PC-3 (cell line): Measurements from ENCODE around the gene SPATA31D4. TPM values are rescaled to one million over a fixed set of nuclear protein-coding genes. Genes with fewer than 3 reads are reported as not detected.

ENCODE experiments used
- ATAC-seq: fragments of 200-7000 bp; cut with Tn5 transposase; 2 replicates; pipeline ENCODE4 v1.9.1; 2020; ENCODE audit warnings: mild to moderate bottlenecking, moderate library complexity
- BruUV-seq: library from RNA; stranded (reverse); fragments of 400-500 nt; replicated peaks from 2 replicates; lab custom pipeline; 2021; lab: Mats Ljungman, UMichigan
- CTCF ChIA-PET: fragments of 300-600 bp; sonication (Branson Sonifier 250); formaldehyde crosslinking; loops from one replicate; lab custom pipeline; 2022; ENCODE audit warnings: antibody characterized with exemption; lab: Charles Lee
- POLR2A ChIA-PET: fragments of 300-600 bp; sonication (Branson Sonifier 250); formaldehyde crosslinking; loops from one replicate; lab custom pipeline; 2022; ENCODE audit warnings: antibody characterized with exemption; ENCODE audit not compliant: unreplicated experiment; lab: Charles Lee
- DNase-seq: peaks from one replicate; pipeline ENCODE4 v3.0.0-alpha.2; 2015
- H2AFZ ChIP-seq: fragments of 300-600 bp; sonication (generic); 2 replicates; pipeline ENCODE4 v1.6.0; 2016; ENCODE audit warnings: antibody characterized with exemption, low read length
- H3F3A ChIP-seq: fragments of 300-600 bp; sonication (generic); one replicate; pipeline ENCODE4 v1.6.0; 2017; ENCODE audit warnings: antibody characterized with exemption, low read length, control low read depth, mild to moderate bottlenecking; ENCODE audit not compliant: unreplicated experiment
- H3K27ac ChIP-seq: fragments of 300-600 bp; sonication (generic); 2 replicates; pipeline ENCODE4 v1.5.1; 2016; ENCODE audit warnings: mild to moderate bottlenecking, low read length
- H3K27me3 ChIP-seq: fragments of 300-600 bp; sonication (generic); 2 replicates; pipeline ENCODE4 v1.6.1; 2016; ENCODE audit warnings: low read length, mixed read lengths
- H3K36me3 ChIP-seq: fragments of 300-600 bp; sonication (generic); 2 replicates; pipeline ENCODE4 v1.6.1; 2016; ENCODE audit warnings: low read depth, mixed run types, low read length, mixed read lengths
- H3K4me1 ChIP-seq: fragments of 300-600 bp; sonication (generic); 2 replicates; pipeline ENCODE4 v1.5.1; 2016; ENCODE audit warnings: low read length; ENCODE audit not compliant: insufficient read depth
- H3K4me2 ChIP-seq: fragments of 300-600 bp; sonication (generic); 2 replicates; pipeline ENCODE4 v1.6.0; 2016; ENCODE audit warnings: low read length
- H3K4me3 ChIP-seq: fragments of 300-600 bp; sonication (generic); 2 replicates; pipeline ENCODE4 v1.5.1; 2016; ENCODE audit warnings: mild to moderate bottlenecking, low read length, mixed read lengths
- H3K79me2 ChIP-seq: fragments of 300-600 bp; sonication (generic); 2 replicates; pipeline ENCODE4 v1.6.1; 2017; ENCODE audit warnings: low read length, mixed read lengths
- H3K9ac ChIP-seq: fragments of 300-600 bp; sonication (generic); 2 replicates; pipeline ENCODE4 v1.6.0; 2016; ENCODE audit warnings: mild to moderate bottlenecking, low read length
- H3K9me2 ChIP-seq: fragments of 300-600 bp; sonication (generic); replicated peaks from 2 replicates; pipeline ENCODE4 v1.6.1; 2016; ENCODE audit warnings: mixed run types, low read length, mixed read lengths
- H3K9me3 ChIP-seq: fragments of 300-600 bp; sonication (generic); 2 replicates; pipeline ENCODE4 v1.6.1; 2016; ENCODE audit warnings: low read length, mixed read lengths
- H4K20me1 ChIP-seq: fragments of 300-600 bp; sonication (generic); 2 replicates; pipeline ENCODE4 v1.6.1; 2016; ENCODE audit warnings: low read length, mixed read lengths
- CTCF ChIP-seq: fragments of 300-600 bp; sonication (generic); conservative IDR thresholded peaks from 2 replicates; pipeline ENCODE4 v1.5.1; 2017; ENCODE audit warnings: antibody characterized with exemption, low read depth, mild to moderate bottlenecking, low read length
- EZH2 ChIP-seq: fragments of 300-600 bp; sonication (generic); IDR thresholded peaks from one replicate; pipeline ENCODE4 v1.6.1; 2017; ENCODE audit warnings: antibody characterized with exemption, mild to moderate bottlenecking, low read length; ENCODE audit not compliant: unreplicated experiment
- EZH2phosphoT487 ChIP-seq: fragments of 300-600 bp; sonication (generic); IDR thresholded peaks from 2 replicates; pipeline ENCODE4 v1.6.1; 2018; ENCODE audit warnings: mild to moderate bottlenecking, antibody characterized with exemption, low read length, borderline replicate concordance
- intact Hi-C: fragments of 100-400 bp; cut with micrococcal nuclease; formaldehyde crosslinking; loops from 2 replicates; pipeline ENCODE4 v1.9.0; 2023
- total RNA-seq: library from RNA; depleted of rRNA; stranded (reverse); fragments of >200 nt; gene quantifications from 2 replicates; pipeline ENCODE4 v1.2.3, GENCODE V29; 2014

The SPATA31D4 gene
- total RNA-seq, 1 experiment from 2014 or later = not detected

- DNase-seq (no peak), ATAC-seq (no peak)
- Histone ChIP-seq H3K79me2 (no peaks in the 10 kb centered on the region), H3K9me3 (no peaks in the 10 kb centered on the region), H3F3A (no peaks in the 10 kb centered on the region), H3K36me3 (no peaks in the 10 kb centered on the region), H2AFZ (no peak overlapping the region), H3K4me2 (no peak overlapping the region), H3K9ac (no peak overlapping the region), H4K20me1 (no peaks in the 10 kb centered on the region), H3K9me2 (no peaks in the 10 kb centered on the region), H3K4me1 (no peaks in the 10 kb centered on the region), H3K27me3 (no peaks in the 10 kb centered on the region), H3K27ac (no peak overlapping the region), H3K4me3 (no peak overlapping the region)
- no TSS peak for BruUV-seq
- TF ChIP-seq EZH2 = no peak
- intact Hi-C loops = no loop called here
- CTCF ChIA-PET = no interaction called here
- POLR2A ChIA-PET = no interaction called here
Observed at GRCh38 chr9:81885602-81886001, 42.6 kb upstream of the SPATA31D4 start.

- no peak overlapping the region for H2AFZ ChIP-seq
- H3K4me3 ChIP-seq = no peak overlapping the region
- no peaks in the 10 kb centered on the region for H3F3A ChIP-seq
- no peak overlapping the region for H3K9ac ChIP-seq
- no peaks in the 10 kb centered on the region for H4K20me1 ChIP-seq
- no peaks in the 10 kb centered on the region for H3K9me3 ChIP-seq
- no peak overlapping the region for H3K4me2 ChIP-seq
- no peaks in the 10 kb centered on the region for H3K79me2 ChIP-seq
- no peaks in the 10 kb centered on the region for H3K27me3 ChIP-seq
- ATAC-seq = no peak
- POLR2A ChIA-PET = no interaction called here
- intact Hi-C loops = no loop called here
- H3K4me1 ChIP-seq = no peaks in the 10 kb centered on the region
- no peaks in the 10 kb centered on the region for H3K36me3 ChIP-seq
- no peak for DNase-seq
- no peak overlapping the region for H3K27ac ChIP-seq
- no TSS peak for BruUV-seq
- TF ChIP-seq EZH2phosphoT487 (no peak), CTCF (no peak), EZH2 (no peak)
- CTCF ChIA-PET = no interaction called here
- no peaks in the 10 kb centered on the region for H3K9me2 ChIP-seq
Observed at GRCh38 chr9:81886665-81887064, 41.6 kb upstream of the SPATA31D4 start.

- no peaks in the 10 kb centered on the region for H3K79me2 ChIP-seq
- TF ChIP-seq EZH2phosphoT487 (no peak), EZH2 (no peak)
- no peaks in the 10 kb centered on the region for H3K27me3 ChIP-seq
- H3K4me1 ChIP-seq = peaks cover 9% of the 10 kb centered on the region
- no peak overlapping the region for H2AFZ ChIP-seq
- no peaks in the 10 kb centered on the region for H3K36me3 ChIP-seq
- no TSS peak for BruUV-seq
- no peaks in the 10 kb centered on the region for H3K9me2 ChIP-seq
- DNase-seq = no peak
- intact Hi-C loops = no loop called here
- no peaks in the 10 kb centered on the region for H3K9me3 ChIP-seq
- no peak overlapping the region for H3K27ac ChIP-seq
- H3F3A ChIP-seq = no peaks in the 10 kb centered on the region
- no peaks in the 10 kb centered on the region for H4K20me1 ChIP-seq
- CTCF ChIA-PET = no interaction called here
- H3K4me2 ChIP-seq = no peak overlapping the region
- no peak for ATAC-seq
- no peak overlapping the region for H3K4me3 ChIP-seq
- H3K9ac ChIP-seq = no peak overlapping the region
- POLR2A ChIA-PET = no interaction called here
Observed at GRCh38 chr9:81890104-81890503, 38.1 kb upstream of the SPATA31D4 start.

GRCh38 chr9:81892440-81892839, 35.8 kb upstream of the SPATA31D4 start:
- POLR2A ChIA-PET = no interaction called here

More at GRCh38 chr9:81892440-81892839, 35.8 kb upstream of the SPATA31D4 start:
- CTCF ChIA-PET = no interaction called here
- TF ChIP-seq CTCF (no peak), EZH2 (no peak), EZH2phosphoT487 (no peak)
- H3K27me3 ChIP-seq = no peaks in the 10 kb centered on the region
- no peaks in the 10 kb centered on the region for H4K20me1 ChIP-seq
- peak overlapping the region; percentile 9; the same call in 1 of the 2 replicates for H3K4me2 ChIP-seq
- no peaks in the 10 kb centered on the region for H3K9me2 ChIP-seq
- peaks cover 9% of the 10 kb centered on the region for H3K4me1 ChIP-seq
- no peak overlapping the region for H3K4me3 ChIP-seq
- DNase-seq (peak; percentile 16), ATAC-seq (peak; percentile 63)
- H3F3A ChIP-seq = no peaks in the 10 kb centered on the region
- no peak overlapping the region for H2AFZ ChIP-seq
- no peaks in the 10 kb centered on the region for H3K9me3 ChIP-seq
- no peak overlapping the region for H3K27ac ChIP-seq
- no TSS peak for BruUV-seq
- no peaks in the 10 kb centered on the region for H3K79me2 ChIP-seq
- H3K9ac ChIP-seq = no peak overlapping the region
- intact Hi-C loops = no loop called here
- H3K36me3 ChIP-seq = no peaks in the 10 kb centered on the region
